Endometrium (tissue), 2 donors: Measurements from ENCODE around the gene SETBP1.
"Not testable (repeated sequence)": the region's sequence is repeated elsewhere in the genome, so short reads cannot be mapped to it uniquely, and the experiment has no call there.

Source experiments
- FAIRE-seq: peaks from 2 replicates; lab custom pipeline; 2012; peaks lifted over from hg19 to GRCh38; lab: Jason Lieb, UNC
- donor health status: control.
- donor health status: control.

Gene SETBP1

GRCh38 chr18:44791520-44791919 lies 110.8 kb downstream of the SETBP1 start:
- no peak for FAIRE-seq

- FAIRE-seq = no peak
Observed at GRCh38 chr18:44792456-44793061, 111.9 kb downstream of the SETBP1 start.

- no peak for FAIRE-seq
Observed at GRCh38 chr18:44793194-44793593, 112.5 kb downstream of the SETBP1 start.

- no peak for FAIRE-seq
Observed at GRCh38 chr18:44793685-44794084, 113.0 kb downstream of the SETBP1 start.

GRCh38 chr18:44795241-44795640 lies 114.6 kb downstream of the SETBP1 start:
- FAIRE-seq = no peak

- no peak for FAIRE-seq
Observed at GRCh38 chr18:44796429-44797428, 116.0 kb downstream of the SETBP1 start.

GRCh38 chr18:44798433-44799048 lies 117.9 kb downstream of the SETBP1 start:
- FAIRE-seq = no peak

- FAIRE-seq = no peak
Observed at GRCh38 chr18:44799382-44799906, 118.8 kb downstream of the SETBP1 start.

- FAIRE-seq = no peak
Observed at GRCh38 chr18:44799907-44800421, 119.3 kb downstream of the SETBP1 start.

GRCh38 chr18:44800766-44801165 lies 120.1 kb downstream of the SETBP1 start:
- not testable (repeated sequence) for FAIRE-seq

- no peak for FAIRE-seq
Observed at GRCh38 chr18:44801781-44802180, 121.1 kb downstream of the SETBP1 start.

- no peak for FAIRE-seq
Observed at GRCh38 chr18:44802508-44802907, 121.8 kb downstream of the SETBP1 start.

- no peak for FAIRE-seq
Observed at GRCh38 chr18:44803019-44803650, 122.4 kb downstream of the SETBP1 start.

GRCh38 chr18:44804033-44804432 lies 123.3 kb downstream of the SETBP1 start:
- FAIRE-seq = no peak

- no peak for FAIRE-seq
Observed at GRCh38 chr18:44805176-44805575, 124.5 kb downstream of the SETBP1 start.

GRCh38 chr18:44805643-44806042 lies 125.0 kb downstream of the SETBP1 start:
- FAIRE-seq = no peak

- no peak for FAIRE-seq
Observed at GRCh38 chr18:44807766-44808165, 127.1 kb downstream of the SETBP1 start.

- FAIRE-seq = no peak
Observed at GRCh38 chr18:44811572-44812125, 131.0 kb downstream of the SETBP1 start.

GRCh38 chr18:44812426-44812825 lies 131.7 kb downstream of the SETBP1 start:
- no peak for FAIRE-seq

- FAIRE-seq = no peak
Observed at GRCh38 chr18:44813586-44813985, 132.9 kb downstream of the SETBP1 start.

- FAIRE-seq = no peak
Observed at GRCh38 chr18:44815108-44815507, 134.4 kb downstream of the SETBP1 start.

- no peak for FAIRE-seq
Observed at GRCh38 chr18:44816050-44816449, 135.4 kb downstream of the SETBP1 start.
